GM18858 (cell line): ENCODE measurements around the gene HSPA4L.

Experiments used
- ATAC-seq: cut with Tn5 transposase; IDR thresholded peaks from one replicate; pipeline ENCODE4 v1.9.1; 2021; ENCODE audit not compliant: unreplicated experiment

The HSPA4L gene

DNA sequence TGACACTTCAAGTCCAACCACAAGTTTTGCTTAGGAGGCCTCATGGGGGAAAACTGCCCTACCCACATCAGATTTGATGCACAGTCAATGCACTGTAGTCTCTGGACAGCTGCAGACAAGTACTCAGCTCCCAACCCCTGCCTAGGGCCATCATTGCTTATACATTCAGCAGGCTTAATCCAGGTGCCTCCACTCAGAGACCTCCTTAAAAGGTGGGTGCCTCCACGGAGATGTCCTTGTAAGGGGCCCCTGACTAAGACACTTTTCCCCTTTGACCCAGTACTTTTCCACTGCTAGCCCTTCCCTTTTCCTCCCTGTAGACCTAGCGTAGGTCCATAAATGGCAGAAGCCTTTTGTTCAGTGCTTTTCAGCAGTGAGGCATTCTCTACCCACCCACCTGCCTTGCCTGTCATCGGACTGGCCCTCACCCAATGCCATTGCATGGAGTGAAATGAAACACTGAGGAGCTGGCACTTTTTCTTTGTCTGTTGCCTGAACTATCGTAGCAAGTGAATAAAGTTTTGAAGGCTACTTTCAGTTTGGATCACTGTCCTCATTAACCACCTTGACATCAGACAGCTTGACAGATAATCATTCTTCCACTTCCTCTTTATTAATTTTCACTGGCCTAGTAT, 74.8 kb downstream of the HSPA4L start:
- peak; percentile 75 for ATAC-seq

DNA sequence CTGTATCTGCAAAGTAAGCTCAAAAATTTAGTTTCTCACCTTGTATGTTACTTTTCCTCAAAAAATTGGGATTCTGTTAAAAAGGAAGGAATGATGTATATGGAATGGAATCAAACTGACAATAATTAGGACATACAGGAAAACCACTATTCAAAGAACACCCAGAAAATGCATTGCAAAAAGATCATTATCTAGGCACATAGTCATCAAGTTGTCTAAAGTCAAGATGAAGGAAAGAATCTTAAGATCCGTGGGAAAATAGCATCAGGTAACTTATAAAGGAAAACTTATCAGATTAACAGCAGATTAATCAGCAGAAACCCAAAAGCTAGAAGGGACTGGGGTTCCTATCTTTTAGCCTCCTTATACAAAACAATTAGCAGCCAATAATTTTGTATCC, 75.5 kb downstream of the HSPA4L start:
- no peak for ATAC-seq

DNA sequence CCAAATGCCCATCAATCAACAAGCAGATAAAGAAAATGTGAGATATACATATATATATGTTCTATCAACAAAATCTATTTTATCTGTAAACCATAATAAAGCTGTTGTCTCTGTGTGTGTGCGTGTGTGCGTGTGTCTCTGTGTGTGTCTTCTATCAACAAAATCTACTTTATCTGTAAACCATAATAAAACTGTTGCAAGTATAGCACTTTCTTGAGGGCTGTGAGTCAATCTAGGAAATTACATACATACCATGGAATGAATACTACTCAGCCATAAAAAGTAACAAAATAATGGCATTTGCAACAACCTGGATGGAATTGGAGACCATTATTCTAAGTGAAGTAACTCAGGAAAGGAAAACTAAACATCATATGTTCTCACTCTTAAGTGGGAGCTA, 86.1 kb downstream of the HSPA4L start:
- no peak for ATAC-seq

DNA sequence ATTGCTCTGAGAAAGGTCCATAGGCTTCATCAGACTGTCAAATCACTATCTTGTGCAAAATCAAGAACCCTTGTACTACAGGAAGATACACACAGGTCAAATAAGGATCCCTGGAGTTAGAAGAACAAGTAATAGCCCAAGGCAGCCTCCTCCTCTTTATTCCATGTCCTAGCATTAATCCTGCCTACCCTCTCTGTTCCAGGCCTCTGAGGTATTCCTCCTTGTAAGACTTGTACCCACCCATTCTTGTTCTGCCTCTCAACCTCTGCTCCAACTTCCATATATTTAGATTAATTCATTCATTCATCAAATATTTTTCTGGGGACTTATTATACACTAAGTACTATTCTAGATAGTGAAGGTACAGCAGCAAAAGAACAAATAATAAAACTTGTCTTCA, 88.2 kb downstream of the HSPA4L start:
- ATAC-seq, result no peak

DNA sequence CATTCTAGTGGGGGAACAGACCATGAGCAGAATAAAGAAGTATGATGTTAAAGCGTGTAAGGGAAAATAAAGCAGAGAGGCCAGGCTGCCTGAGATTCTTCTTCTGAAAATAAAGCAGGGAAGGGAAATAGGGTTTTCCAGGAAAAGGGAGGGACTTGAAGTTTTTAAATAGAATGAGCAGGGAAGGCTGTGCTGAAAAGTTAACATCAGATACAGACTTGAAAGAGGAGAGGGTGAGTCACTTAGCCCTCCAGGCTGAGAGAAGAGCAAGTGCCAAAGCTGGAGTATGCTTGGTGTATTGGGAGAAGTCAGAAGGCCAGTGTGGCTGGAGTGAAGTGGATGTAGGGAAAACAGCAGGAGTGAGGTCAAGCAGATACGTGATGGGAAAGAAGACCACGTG, 88.6 kb downstream of the HSPA4L start:
- no peak for ATAC-seq

DNA sequence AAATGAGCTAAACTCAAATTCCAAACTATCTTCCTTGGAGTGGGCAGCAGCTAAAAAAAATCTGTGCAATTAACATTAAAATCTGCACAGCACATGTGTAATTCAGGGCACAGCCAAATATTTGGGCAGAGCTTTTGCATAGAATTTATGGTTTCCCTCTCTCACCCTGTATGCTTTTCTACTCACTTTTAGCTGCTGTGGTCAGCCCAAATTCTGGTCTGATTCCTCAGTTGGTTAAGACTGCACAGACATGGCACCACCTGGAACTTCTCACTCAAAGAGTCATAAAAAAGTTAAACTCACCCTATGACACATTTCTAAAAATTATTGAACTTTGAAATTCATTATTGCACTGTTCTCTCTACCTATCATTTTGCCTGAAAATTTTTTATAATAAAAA, 93.7 kb downstream of the HSPA4L start:
- ATAC-seq, result no peak

DNA sequence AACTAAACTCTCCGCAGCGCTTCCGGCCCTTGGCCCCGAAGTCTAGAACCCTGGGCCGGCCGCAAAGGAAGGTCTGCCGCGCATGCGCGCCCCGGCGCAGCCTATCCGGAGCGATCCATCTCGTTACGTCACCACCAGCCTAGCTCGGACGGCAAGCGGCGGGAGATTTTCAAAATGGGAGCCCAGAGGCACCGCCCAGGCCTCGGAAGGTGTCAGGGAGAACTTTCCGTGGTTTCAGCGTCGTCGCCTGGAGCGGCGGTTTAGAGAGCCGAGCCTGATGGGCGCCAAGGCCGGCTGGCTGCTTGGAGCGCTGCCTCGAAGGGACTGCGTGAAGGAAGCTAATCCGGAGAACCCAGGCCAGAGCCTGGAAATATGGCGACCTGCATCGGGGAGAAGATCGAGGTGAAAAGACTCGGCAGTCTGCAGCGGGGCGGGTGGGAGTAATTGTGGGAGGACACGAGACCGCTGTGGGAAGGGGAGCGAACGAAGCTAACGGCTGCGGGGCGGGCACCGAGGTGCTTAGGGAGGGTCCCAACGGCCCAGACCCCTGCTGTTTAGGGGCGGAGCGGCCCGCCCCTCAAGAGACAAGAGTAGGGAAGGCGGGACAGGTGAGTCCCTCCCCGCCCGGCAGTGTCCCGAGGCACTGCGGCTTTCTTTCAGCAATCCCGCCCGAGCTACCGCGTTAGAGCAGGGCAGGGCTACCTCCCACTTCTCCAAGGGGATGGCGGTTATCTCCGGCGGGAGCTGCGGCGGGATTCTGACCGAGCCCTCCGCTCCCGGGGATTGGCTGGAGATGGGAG, 98.8 kb downstream of the HSPA4L start, which contains the start of gene PLK4:
PLK4 (plus strand) TSS at position 131 of the 800 bp plus-strand sequence; CDS start at position 373, 242 bp downstream.
- ATAC-seq, result peak; percentile 92

DNA sequence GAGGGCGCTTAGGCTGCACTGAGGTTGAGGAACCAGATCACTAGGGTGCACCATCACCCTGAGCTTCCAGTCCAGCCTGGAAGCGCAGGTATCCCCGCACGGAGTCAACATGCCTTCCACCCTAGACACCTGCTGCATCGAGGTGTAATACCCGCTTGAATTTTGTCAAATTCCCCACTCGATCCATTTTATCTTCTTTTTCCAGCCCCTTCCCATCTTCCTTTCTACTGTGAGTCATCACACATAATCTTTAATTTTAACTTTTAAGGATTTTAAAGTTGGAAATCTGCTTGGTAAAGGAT, 99.4 kb downstream of the HSPA4L start:
- ATAC-seq, result peak; percentile 31

DNA sequence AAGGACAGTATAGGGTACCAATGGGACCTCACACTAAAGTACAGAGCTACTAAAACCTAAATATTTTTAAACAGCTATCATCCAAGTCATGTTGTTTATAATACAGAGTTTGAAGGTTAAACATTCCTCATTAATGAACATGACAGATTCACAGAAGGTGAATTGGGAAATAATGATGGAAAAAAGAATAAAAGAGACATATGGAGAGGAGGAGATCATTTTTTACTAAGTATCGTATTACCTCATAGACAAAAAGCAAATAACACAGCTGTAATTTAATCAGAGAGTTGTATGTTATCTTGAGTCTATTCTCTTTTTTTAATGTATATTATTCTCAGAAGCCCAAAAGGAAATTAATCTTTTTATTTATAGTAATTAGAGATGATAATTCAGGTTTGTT, 106.4 kb downstream of the HSPA4L start:
- ATAC-seq, result no peak

DNA sequence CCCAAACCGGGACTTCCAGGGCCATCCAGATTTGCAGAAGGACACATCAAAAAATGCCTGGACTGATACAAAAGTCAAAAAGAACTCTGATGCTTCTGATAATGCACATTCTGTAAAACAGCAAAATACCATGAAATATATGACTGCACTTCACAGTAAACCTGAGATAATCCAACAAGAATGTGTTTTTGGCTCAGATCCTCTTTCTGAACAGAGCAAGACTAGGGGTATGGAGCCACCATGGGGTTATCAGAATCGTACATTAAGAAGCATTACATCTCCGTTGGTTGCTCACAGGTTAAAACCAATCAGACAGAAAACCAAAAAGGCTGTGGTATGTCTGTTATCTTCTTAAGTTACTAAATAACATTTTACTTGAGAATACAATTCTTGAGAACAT, 107.8 kb downstream of the HSPA4L start:
- no peak for ATAC-seq
